NK-92 (cell line): ENCODE results near the gene ZFP30.

Experiments used
- DNase-seq: peaks from one replicate; lab custom pipeline; 2025; ENCODE audit not compliant: unreplicated experiment; lab: John Stamatoyannopoulos, UW

The ZFP30 gene

DNA sequence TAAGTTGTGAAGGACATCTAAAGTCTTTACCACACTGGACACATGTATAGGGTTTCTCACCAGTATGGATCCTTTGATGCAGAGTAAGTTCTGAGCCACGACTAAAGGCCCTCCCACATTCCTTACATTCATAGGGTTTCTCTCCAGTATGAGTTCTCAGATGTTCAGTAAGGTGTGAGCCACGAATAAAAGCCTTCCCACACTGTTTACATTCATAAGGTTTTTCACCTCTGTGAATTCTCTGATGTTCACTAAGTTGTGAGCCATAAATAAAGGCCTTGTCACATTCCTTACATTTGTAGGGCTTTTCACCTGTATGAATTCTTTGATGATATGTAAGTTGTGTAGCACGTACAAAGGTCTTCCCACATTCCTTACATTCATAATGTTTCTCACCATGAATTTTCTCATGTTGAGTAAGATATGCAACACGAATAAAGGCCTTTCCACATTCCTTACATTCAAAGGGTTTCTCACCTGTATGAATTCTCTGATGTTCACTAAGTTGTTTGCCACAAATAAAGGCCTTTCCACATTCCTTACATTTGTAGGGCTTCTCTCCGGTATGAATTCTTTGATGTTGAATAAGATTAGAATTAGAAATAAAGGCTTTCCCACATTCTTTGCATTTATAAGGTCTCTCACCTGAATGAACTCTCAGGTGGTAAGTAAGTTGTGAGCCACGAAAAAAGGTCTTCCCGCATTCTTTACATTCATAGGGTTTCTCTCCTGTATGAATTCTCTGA lies 90.5 kb downstream of the ZFP30 start:
- no peak for DNase-seq
